Measurements from ENCODE around the gene CCDC116. TPM values are rescaled to one million over a fixed set of nuclear protein-coding genes. Genes with fewer than 3 reads are reported as not detected.

The CCDC116 gene
- total RNA-seq, 6 donors from 2014 or later, result 0.26 to 4.2 (median 0.97) TPM; not detected in 2

DNA sequence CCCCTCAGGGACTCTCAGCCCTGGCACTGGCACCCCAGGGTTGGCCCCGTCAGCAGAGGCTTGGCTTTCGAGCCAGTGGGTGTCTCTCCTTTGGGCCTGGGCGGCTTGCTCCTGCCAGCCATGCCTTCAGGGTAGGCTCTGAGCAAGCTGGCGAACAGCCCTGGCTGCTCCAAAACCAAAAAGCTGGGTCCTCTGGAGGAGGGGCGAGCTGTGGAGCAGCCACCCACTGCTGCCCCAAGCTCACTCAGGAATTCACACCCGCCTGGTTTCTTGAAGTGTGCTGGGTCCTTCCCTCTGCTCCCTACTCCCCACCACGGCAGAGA lies 9.0 kb upstream of the CCDC116 start:
- WGBS, 2 donors, result 88% methylated on average over 4 of the region's 7 CpGs; no CpG with 5 or more reads in 1 of the 2 donors
- H3K4me1 ChIP-seq, result peaks cover 8 to 46% (median 16%) of the 10 kb centered on the region in 4 donors
- no peak for DNase-seq
- no peak overlapping the region for H3K27ac ChIP-seq
- no peaks in the 10 kb centered on the region for H3K27me3 ChIP-seq
- no peak overlapping the region for H3K4me3 ChIP-seq
- no peak for ATAC-seq (ENCODE audit: low FRiP score in 2 of 2)
- peaks cover 0 to 21% (median 13%) of the 10 kb centered on the region in 4 donors for H3K36me3 ChIP-seq
- no peaks in the 10 kb centered on the region for H3K9me3 ChIP-seq
- TF ChIP-seq POLR2AphosphoS5 (IDR thresholded peaks at IDR 0.05) (no peak), POLR2A (IDR thresholded peaks at IDR 0.05) (no peak), EP300 (IDR thresholded peaks at IDR 0.05) (no peak)
- TF ChIP-seq, protein P1, sequence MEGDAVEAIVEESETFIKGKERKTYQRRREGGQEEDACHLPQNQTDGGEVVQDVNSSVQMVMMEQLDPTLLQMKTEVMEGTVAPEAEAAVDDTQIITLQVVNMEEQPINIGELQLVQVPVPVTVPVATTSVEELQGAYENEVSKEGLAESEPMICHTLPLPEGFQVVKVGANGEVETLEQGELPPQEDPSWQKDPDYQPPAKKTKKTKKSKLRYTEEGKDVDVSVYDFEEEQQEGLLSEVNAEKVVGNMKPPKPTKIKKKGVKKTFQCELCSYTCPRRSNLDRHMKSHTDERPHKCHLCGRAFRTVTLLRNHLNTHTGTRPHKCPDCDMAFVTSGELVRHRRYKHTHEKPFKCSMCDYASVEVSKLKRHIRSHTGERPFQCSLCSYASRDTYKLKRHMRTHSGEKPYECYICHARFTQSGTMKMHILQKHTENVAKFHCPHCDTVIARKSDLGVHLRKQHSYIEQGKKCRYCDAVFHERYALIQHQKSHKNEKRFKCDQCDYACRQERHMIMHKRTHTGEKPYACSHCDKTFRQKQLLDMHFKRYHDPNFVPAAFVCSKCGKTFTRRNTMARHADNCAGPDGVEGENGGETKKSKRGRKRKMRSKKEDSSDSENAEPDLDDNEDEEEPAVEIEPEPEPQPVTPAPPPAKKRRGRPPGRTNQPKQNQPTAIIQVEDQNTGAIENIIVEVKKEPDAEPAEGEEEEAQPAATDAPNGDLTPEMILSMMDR (IDR thresholded peaks at IDR 0.05), result no peak

DNA sequence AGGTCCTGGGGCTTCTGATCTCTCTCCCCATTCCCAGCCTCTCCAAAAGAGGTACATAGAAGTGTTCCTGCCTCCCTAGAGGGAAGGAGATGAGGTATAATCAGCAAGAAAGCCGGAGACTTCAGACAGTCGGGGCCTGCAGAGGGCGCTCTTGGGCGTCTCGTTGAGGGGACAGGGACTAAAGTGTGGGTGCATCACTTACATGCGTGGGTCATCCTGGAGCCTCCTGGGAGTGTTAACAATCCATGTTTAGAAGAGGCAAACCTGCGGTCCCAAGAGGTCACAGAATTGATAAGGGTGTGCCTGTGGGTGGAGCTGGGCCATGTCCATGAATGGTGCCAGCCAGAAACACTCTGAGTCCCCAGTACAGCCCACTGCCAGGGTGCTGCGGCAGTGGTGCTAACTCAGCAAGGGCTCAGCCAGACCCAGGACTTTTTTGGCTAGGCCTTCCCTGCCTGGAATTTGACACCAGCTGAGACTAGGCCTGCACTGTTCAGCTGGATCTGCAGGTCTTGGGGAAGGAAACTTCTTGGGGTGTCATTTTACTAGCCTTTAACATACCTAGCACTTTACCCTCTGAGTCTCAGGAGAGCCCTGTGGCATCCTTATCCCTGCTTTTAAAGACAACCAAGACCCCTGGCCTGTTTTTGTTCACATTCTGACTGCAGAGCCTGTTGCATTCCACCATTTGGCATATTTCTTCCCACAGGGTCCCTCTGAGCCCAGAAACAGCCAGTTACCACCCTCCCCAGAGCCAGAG lies 8.3 kb upstream of the CCDC116 start:
- Histone ChIP-seq H3K27ac (no peak overlapping the region), H3K4me3 (no peak overlapping the region), H3K9me3 (no peaks in the 10 kb centered on the region), H3K36me3 (peaks cover 0 to 21% (median 10%) of the 10 kb centered on the region in 4 donors), H3K4me1 (peaks cover 14 to 53% (median 23%) of the 10 kb centered on the region in 4 donors), H3K27me3 (no peaks in the 10 kb centered on the region)
- DNase-seq (no peak), ATAC-seq (ENCODE audit: low FRiP score in 2 of 2) (no peak)
- TF ChIP-seq POLR2AphosphoS5 (IDR thresholded peaks at IDR 0.05) (no peak), POLR2A (IDR thresholded peaks at IDR 0.05) (no peak), EP300 (IDR thresholded peaks at IDR 0.05) (no peak)
- TF ChIP-seq, protein P1 (IDR thresholded peaks at IDR 0.05), result no peak
- WGBS, 2 donors, result 75 to 80% methylated on average over 2 to 8 of the region's 8 CpGs

DNA sequence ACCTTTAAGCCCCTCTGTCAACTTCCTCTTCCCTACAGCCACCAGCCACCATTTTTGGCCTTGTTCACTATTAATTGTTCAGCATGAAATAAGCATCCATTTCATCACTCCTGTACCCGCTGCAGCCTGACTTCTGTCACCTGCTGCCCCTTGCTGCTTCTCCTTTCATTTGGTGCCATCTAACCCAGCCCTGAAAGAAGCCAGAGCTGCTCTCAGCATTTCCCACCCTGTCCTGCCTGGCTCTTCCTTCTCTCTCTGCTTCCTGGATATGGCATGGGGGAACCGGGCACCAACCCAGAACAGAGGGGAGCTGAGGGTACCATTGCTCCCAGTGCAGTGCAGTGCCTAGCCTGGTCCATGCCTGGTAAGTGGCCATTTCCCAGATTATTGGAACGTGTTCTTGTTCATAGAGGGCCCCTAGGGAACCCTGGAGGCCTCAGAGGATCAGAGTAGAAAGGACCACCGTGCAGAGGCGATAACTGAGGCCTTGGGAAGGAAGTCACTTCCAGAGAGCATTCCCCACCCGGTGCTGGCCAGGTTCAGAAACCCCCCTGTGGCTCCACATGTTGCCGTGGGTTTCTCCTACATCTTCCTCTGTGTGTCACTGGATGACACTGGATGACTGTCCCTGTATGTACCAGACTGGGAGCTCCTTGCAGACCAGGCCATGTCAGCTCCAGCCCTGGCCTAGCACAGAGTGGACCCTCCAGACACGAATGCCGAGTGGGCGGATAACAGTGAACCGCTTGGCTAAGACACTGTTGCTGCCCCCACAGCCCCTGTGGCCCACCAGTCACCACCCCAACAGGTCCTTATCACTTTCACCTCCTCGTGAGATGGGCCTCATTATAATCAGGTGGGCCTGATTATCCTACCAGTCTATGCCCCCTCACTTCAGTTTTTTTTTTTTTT lies 7.4 kb upstream of the CCDC116 start:
- H3K4me3 ChIP-seq, result no peak overlapping the region
- peaks cover 14 to 60% (median 24%) of the 10 kb centered on the region in 4 donors for H3K4me1 ChIP-seq
- ATAC-seq (ENCODE audit: low FRiP score in 2 of 2), result no peak
- no peak overlapping the region for H3K27ac ChIP-seq
- H3K36me3 ChIP-seq, result peaks cover 0 to 21% (median 10%) of the 10 kb centered on the region in 4 donors
- TF ChIP-seq EP300 (IDR thresholded peaks at IDR 0.05), result no peak
- TF ChIP-seq, protein P1 (IDR thresholded peaks at IDR 0.05), result no peak
- no peak for TF ChIP-seq POLR2A (IDR thresholded peaks at IDR 0.05)
- no peak for TF ChIP-seq POLR2AphosphoS5 (IDR thresholded peaks at IDR 0.05)
- no peaks in the 10 kb centered on the region for H3K27me3 ChIP-seq
- no peak for DNase-seq
- H3K9me3 ChIP-seq, result no peaks in the 10 kb centered on the region
- 81 to 83% methylated on average over 8 to 12 of the region's 12 CpGs for WGBS, 2 donors

DNA sequence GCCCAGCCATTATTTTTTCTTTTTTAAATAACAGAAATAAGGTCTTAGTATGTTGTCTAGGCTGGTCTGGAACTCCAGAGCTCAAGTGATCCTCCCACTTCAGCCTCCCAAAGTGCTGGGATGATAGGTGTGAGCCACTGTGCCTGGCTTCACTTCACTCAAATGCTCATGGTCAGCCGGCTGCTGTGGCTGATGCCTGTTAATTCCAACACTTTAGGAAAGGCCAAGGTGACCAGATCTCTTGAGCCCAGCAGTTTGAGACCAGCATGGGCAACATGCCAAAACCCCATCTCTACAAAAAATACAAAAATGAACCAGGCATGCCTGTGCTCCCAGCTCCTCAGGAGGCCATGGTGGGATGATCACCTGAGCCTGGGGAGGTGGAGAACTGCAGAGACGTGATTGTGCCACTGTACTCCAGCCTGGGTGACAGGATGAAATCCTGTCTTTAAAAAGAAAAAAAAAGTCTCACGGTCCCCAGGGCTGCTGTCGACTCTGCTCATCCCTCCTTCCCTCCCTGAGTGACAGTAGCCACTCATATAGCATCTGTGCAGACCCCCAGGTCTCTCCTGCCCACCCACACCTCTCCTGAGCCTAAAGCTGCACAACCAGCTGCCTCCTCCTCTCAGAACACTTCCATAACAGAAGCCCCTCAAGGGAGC lies 6.4 kb upstream of the CCDC116 start:
- no peak for DNase-seq
- TF ChIP-seq EP300 (IDR thresholded peaks at IDR 0.05) (no peak), POLR2AphosphoS5 (IDR thresholded peaks at IDR 0.05) (no peak), POLR2A (IDR thresholded peaks at IDR 0.05) (no peak)
- TF ChIP-seq, protein P1 (IDR thresholded peaks at IDR 0.05), result no peak
- H3K36me3 ChIP-seq, result peaks cover 0 to 21% (median 10%) of the 10 kb centered on the region in 4 donors
- no peak overlapping the region for H3K4me3 ChIP-seq
- H3K27ac ChIP-seq, result no peak overlapping the region
- 74 to 78% methylated on average over 4 of the region's 4 CpGs for WGBS, 2 donors
- no peaks in the 10 kb centered on the region for H3K9me3 ChIP-seq
- H3K27me3 ChIP-seq, result no peaks in the 10 kb centered on the region
- no peak for ATAC-seq (ENCODE audit: low FRiP score in 2 of 2)
- peaks cover 14 to 58% (median 25%) of the 10 kb centered on the region in 4 donors for H3K4me1 ChIP-seq

Measured in upper lobe of left lung (tissue), 6 donors.